DND-41 (cell line): ENCODE measurements around the gene FBXL5.
"Not testable (repeated sequence)": the region's sequence is repeated elsewhere in the genome, so short reads cannot be mapped to it uniquely, and the experiment has no call there.

Source experiments
- ATAC-seq: fragments of 200-7000 bp; cut with Tn5 transposase; 3 replicates; pipeline ENCODE4 v1.9.1; 2021; ENCODE audit warnings: low read depth; ENCODE audit not compliant: insufficient read depth
- DNase-seq: peaks from one replicate; pipeline ENCODE4 v3.0.0-alpha.2; 2020
- H2AFZ ChIP-seq: 2 replicates; pipeline ENCODE4 v1.6.0; 2012; ENCODE audit warnings: low read depth, low read length
- H3K27ac ChIP-seq: 2 replicates; pipeline ENCODE4 v1.5.1; 2012; ENCODE audit warnings: low read length, inconsistent platforms
- H3K27me3 ChIP-seq: fragments of 200-600 bp; sonication (generic); 2 replicates; pipeline ENCODE4 v1.6.0; 2012; ENCODE audit warnings: low read length, mild to moderate bottlenecking, inconsistent platforms; ENCODE audit not compliant: insufficient read depth, poor library complexity
- H3K36me3 ChIP-seq: 2 replicates; pipeline ENCODE4 v1.5.1; 2012; ENCODE audit warnings: low read length, inconsistent platforms; ENCODE audit not compliant: insufficient read depth
- H3K4me1 ChIP-seq: 2 replicates; pipeline ENCODE4 v1.5.1; 2012; ENCODE audit warnings: mild to moderate bottlenecking, low read length; ENCODE audit not compliant: insufficient read depth
- H3K4me2 ChIP-seq: 2 replicates; pipeline ENCODE4 v1.6.0; 2012; ENCODE audit warnings: mild to moderate bottlenecking, moderate library complexity, low read length, inconsistent platforms; ENCODE audit not compliant: insufficient read depth
- H3K4me3 ChIP-seq, 2 experiments: fragments of 200-600 bp in 1 of 2; shearing (Covaris generic) in 1 of 2; 2 replicates each; pipeline ENCODE4 v1.5.1; 2012 to 2016; ENCODE audit warnings: inconsistent platforms in 2 of 2, low read length in 2 of 2, mild to moderate bottlenecking in 2 of 2, low read depth in 1 of 2, moderate library complexity in 1 of 2
- H3K79me2 ChIP-seq: 2 replicates; pipeline ENCODE4 v1.6.0; 2012; ENCODE audit warnings: low read length, inconsistent platforms; ENCODE audit not compliant: insufficient read depth
- H3K9ac ChIP-seq: 2 replicates; pipeline ENCODE4 v1.6.0; 2012; ENCODE audit warnings: low read depth, mild to moderate bottlenecking, inconsistent platforms, low read length, moderate library complexity
- H3K9me3 ChIP-seq: 2 replicates; pipeline ENCODE4 v1.5.1; 2012; ENCODE audit warnings: low read length, moderate library complexity, mild to moderate bottlenecking, inconsistent platforms; ENCODE audit not compliant: insufficient read depth, severe bottlenecking
- H4K20me1 ChIP-seq: 2 replicates; pipeline ENCODE4 v1.6.0; 2012; ENCODE audit warnings: low read length; ENCODE audit not compliant: insufficient read depth
- EZH2 ChIP-seq: IDR thresholded peaks from 3 replicates; pipeline ENCODE4 v1.6.1; 2012; ENCODE audit warnings: borderline replicate concordance, low read depth, mild to moderate bottlenecking, moderate library complexity, low read length, inconsistent platforms; ENCODE audit not compliant: severe bottlenecking
- TF ChIP-seq, protein P1 (sequence below): IDR thresholded peaks from 2 replicates; pipeline ENCODE4 v1.5.1; 2012; ENCODE audit warnings: borderline replicate concordance, low read length, moderate library complexity, mild to moderate bottlenecking; ENCODE audit not compliant: poor library complexity, severe bottlenecking; ENCODE audit errors: extremely low read depth

FBXL5 gene

GRCh38 chr4:15636818-15637217 is 18.3 kb downstream of the FBXL5 start:
- Histone ChIP-seq H3K79me2 (peaks cover 35% of the 10 kb centered on the region), H3K9me3 (no peaks in the 10 kb centered on the region), H3K9ac (no peak overlapping the region), H3K27me3 (no peaks in the 10 kb centered on the region), H3K4me3 (no peak overlapping the region), H3K4me1 (no peaks in the 10 kb centered on the region), H4K20me1 (peaks cover 7% of the 10 kb centered on the region; the same call in 1 of the 2 replicates), H2AFZ (no peak overlapping the region), H3K4me2 (no peak overlapping the region), H3K27ac (no peak overlapping the region), H3K36me3 (peaks cover 84% of the 10 kb centered on the region)
- ATAC-seq (no peak), DNase-seq (no peak)
- TF ChIP-seq EZH2, result no peak
- TF ChIP-seq, protein P1, sequence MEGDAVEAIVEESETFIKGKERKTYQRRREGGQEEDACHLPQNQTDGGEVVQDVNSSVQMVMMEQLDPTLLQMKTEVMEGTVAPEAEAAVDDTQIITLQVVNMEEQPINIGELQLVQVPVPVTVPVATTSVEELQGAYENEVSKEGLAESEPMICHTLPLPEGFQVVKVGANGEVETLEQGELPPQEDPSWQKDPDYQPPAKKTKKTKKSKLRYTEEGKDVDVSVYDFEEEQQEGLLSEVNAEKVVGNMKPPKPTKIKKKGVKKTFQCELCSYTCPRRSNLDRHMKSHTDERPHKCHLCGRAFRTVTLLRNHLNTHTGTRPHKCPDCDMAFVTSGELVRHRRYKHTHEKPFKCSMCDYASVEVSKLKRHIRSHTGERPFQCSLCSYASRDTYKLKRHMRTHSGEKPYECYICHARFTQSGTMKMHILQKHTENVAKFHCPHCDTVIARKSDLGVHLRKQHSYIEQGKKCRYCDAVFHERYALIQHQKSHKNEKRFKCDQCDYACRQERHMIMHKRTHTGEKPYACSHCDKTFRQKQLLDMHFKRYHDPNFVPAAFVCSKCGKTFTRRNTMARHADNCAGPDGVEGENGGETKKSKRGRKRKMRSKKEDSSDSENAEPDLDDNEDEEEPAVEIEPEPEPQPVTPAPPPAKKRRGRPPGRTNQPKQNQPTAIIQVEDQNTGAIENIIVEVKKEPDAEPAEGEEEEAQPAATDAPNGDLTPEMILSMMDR, result no peak

DNA sequence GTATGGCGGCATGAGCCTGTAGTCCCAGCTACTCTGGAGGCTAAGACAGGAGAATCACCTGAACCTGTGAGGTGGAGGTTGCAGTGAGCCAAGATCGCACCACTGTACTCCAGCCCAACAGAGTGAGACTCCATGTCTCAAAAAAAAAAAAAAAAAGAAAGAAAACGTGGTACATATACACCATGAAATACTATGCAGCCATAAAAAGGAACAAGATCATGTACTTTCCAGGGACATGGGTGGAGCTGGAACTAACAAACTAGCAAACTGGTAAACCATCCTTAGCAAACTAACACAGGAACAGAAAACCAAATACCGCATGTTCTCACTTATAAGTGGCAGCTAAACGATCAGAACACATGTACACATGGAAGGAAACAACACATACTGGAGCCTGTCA is 37.8 kb downstream of the FBXL5 start:
- not testable (repeated sequence) for ATAC-seq, DNase-seq, H3K9ac ChIP-seq, H2AFZ ChIP-seq, H3K27me3 ChIP-seq, H3K4me2 ChIP-seq, H3K4me1 ChIP-seq, H3K27ac ChIP-seq, H3K4me3 ChIP-seq
- Histone ChIP-seq H4K20me1 (peaks cover 22% of the 10 kb centered on the region), H3K9me3 (peaks cover 22% of the 10 kb centered on the region), H3K79me2 (peaks cover 73% of the 10 kb centered on the region), H3K36me3 (peaks cover 63% of the 10 kb centered on the region)

GRCh38 chr4:15614891-15615290 is 40.3 kb downstream of the FBXL5 start:
- Histone ChIP-seq H3K36me3 (peaks cover 55% of the 10 kb centered on the region), H3K79me2 (peaks cover 51% of the 10 kb centered on the region), H4K20me1 (peaks cover 22% of the 10 kb centered on the region)
- ATAC-seq, H3K27ac ChIP-seq, H3K4me2 ChIP-seq, H3K27me3 ChIP-seq, H3K4me3 ChIP-seq, DNase-seq, H3K9me3 ChIP-seq, H3K4me1 ChIP-seq, H3K9ac ChIP-seq, H2AFZ ChIP-seq: not testable (repeated sequence)

GRCh38 chr4:15612136-15612535 is 43.0 kb downstream of the FBXL5 start:
- TF ChIP-seq, protein P1, result no peak
- TF ChIP-seq EZH2, result no peak
- peaks cover 13% of the 10 kb centered on the region for H4K20me1 ChIP-seq
- H3K27ac ChIP-seq, result no peak overlapping the region
- H2AFZ ChIP-seq, result no peak overlapping the region
- H3K79me2 ChIP-seq, result peaks cover 23% of the 10 kb centered on the region
- no peak overlapping the region for H3K4me3 ChIP-seq
- H3K36me3 ChIP-seq, result peaks cover 43% of the 10 kb centered on the region
- no peak overlapping the region for H3K9ac ChIP-seq
- no peaks in the 10 kb centered on the region for H3K27me3 ChIP-seq
- no peak for DNase-seq
- no peak for ATAC-seq
- H3K4me2 ChIP-seq, result no peak overlapping the region
- no peaks in the 10 kb centered on the region for H3K4me1 ChIP-seq
- H3K9me3 ChIP-seq, result no peaks in the 10 kb centered on the region
